Measurements from ENCODE around the gene KYAT1. TPM values are rescaled to one million over a fixed set of nuclear protein-coding genes. Genes with fewer than 3 reads are reported as not detected.

The KYAT1 gene
- total and polyA plus RNA-seq, 2 of the 13 experiments (the other 11 are each of a cell fraction or from before 2014, with no cell fraction given): 9.2 to 46.5 TPM

DNA sequence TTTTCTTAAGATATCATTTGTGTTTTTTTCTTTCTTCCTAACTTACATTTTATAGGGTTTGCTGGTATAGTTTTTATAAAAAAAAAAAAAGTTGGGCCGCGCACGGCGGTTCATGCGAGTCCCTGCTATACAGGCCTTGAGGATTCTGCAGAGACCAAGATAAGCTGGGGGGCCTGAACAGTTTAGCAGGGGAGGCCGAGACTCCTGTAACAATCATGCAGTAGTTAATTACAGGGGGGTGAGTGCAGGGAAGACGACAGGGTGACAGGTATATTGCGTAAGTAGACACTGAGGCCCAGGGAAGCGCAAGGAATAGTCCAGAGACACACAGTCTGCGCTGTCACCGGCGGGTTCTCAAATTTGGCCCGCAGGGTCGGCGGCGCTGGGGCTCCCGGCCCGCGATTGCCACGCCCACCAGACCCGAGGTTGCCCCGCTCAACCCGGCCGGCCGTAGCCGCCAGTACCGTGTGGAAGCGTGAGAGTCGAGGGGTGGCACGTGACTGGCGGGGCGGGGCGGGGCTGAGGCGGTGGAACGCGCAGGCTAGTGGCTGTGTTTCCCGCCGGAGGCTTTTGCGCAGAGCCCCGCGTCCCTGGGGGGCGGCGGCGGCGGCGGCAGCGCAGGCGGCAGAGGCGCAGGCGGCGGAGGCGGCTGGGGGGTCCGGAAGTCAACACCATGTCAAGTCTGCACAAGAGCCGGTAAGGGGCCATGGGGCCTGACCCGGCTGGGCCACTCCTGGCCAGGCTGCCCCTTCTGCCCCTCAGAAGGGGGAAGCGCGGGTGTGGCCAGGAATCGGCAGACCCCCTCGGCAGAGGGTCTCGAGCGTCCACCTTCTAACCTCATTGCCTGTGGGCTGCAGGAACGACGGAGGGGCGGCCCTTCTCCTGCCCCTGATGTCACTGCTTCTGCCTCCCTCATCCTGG lies 94.8 kb downstream of the KYAT1 start, which contains the start of gene TBC1D13 (continued):
- TF ChIP-seq, protein P1, sequence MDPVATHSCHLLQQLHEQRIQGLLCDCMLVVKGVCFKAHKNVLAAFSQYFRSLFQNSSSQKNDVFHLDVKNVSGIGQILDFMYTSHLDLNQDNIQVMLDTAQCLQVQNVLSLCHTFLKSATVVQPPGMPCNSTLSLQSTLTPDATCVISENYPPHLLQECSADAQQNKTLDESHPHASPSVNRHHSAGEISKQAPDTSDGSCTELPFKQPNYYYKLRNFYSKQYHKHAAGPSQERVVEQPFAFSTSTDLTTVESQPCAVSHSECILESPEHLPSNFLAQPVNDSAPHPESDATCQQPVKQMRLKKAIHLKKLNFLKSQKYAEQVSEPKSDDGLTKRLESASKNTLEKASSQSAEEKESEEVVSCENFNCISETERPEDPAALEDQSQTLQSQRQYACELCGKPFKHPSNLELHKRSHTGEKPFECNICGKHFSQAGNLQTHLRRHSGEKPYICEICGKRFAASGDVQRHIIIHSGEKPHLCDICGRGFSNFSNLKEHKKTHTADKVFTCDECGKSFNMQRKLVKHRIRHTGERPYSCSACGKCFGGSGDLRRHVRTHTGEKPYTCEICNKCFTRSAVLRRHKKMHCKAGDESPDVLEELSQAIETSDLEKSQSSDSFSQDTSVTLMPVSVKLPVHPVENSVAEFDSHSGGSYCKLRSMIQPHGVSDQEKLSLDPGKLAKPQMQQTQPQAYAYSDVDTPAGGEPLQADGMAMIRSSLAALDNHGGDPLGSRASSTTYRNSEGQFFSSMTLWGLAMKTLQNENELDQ (CRISPR knock-in tag; IDR thresholded peaks at IDR 0.05; ENCODE audit: borderline replicate concordance): no peak
- TF ChIP-seq GPN1 (CRISPR knock-in tag; IDR thresholded peaks at IDR 0.05; ENCODE audit: borderline replicate concordance): no peak
- TF ChIP-seq, protein P2, sequence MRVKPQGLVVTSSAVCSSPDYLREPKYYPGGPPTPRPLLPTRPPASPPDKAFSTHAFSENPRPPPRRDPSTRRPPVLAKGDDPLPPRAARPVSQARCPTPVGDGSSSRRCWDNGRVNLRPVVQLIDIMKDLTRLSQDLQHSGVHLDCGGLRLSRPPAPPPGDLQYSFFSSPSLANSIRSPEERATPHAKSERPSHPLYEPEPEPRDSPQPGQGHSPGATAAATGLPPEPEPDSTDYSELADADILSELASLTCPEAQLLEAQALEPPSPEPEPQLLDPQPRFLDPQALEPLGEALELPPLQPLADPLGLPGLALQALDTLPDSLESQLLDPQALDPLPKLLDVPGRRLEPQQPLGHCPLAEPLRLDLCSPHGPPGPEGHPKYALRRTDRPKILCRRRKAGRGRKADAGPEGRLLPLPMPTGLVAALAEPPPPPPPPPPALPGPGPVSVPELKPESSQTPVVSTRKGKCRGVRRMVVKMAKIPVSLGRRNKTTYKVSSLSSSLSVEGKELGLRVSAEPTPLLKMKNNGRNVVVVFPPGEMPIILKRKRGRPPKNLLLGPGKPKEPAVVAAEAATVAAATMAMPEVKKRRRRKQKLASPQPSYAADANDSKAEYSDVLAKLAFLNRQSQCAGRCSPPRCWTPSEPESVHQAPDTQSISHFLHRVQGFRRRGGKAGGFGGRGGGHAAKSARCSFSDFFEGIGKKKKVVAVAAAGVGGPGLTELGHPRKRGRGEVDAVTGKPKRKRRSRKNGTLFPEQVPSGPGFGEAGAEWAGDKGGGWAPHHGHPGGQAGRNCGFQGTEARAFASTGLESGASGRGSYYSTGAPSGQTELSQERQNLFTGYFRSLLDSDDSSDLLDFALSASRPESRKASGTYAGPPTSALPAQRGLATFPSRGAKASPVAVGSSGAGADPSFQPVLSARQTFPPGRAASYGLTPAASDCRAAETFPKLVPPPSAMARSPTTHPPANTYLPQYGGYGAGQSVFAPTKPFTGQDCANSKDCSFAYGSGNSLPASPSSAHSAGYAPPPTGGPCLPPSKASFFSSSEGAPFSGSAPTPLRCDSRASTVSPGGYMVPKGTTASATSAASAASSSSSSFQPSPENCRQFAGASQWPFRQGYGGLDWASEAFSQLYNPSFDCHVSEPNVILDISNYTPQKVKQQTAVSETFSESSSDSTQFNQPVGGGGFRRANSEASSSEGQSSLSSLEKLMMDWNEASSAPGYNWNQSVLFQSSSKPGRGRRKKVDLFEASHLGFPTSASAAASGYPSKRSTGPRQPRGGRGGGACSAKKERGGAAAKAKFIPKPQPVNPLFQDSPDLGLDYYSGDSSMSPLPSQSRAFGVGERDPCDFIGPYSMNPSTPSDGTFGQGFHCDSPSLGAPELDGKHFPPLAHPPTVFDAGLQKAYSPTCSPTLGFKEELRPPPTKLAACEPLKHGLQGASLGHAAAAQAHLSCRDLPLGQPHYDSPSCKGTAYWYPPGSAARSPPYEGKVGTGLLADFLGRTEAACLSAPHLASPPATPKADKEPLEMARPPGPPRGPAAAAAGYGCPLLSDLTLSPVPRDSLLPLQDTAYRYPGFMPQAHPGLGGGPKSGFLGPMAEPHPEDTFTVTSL (CRISPR knock-in tag; IDR thresholded peaks at IDR 0.05; ENCODE audit: borderline replicate concordance): peak; percentile 61; the same call in 1 of the 2 replicates
- TF ChIP-seq ZNF235 (CRISPR knock-in tag; IDR thresholded peaks at IDR 0.05; ENCODE audit: borderline replicate concordance): 0 out of 2 replicates have a peak, but pooled peaks have one; percentile 38
- TF ChIP-seq ZNF777 (CRISPR knock-in tag; IDR thresholded peaks at IDR 0.05): peak; percentile 78
- TF ChIP-seq, protein P3, sequence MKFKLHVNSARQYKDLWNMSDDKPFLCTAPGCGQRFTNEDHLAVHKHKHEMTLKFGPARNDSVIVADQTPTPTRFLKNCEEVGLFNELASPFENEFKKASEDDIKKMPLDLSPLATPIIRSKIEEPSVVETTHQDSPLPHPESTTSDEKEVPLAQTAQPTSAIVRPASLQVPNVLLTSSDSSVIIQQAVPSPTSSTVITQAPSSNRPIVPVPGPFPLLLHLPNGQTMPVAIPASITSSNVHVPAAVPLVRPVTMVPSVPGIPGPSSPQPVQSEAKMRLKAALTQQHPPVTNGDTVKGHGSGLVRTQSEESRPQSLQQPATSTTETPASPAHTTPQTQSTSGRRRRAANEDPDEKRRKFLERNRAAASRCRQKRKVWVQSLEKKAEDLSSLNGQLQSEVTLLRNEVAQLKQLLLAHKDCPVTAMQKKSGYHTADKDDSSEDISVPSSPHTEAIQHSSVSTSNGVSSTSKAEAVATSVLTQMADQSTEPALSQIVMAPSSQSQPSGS (CRISPR knock-in tag; IDR thresholded peaks at IDR 0.05): peak; percentile 64
- TF ChIP-seq EZH2 (conservative IDR thresholded peaks at IDR 0.05; ENCODE audit: low read depth, low read length): no peak
- TF ChIP-seq, protein P4, sequence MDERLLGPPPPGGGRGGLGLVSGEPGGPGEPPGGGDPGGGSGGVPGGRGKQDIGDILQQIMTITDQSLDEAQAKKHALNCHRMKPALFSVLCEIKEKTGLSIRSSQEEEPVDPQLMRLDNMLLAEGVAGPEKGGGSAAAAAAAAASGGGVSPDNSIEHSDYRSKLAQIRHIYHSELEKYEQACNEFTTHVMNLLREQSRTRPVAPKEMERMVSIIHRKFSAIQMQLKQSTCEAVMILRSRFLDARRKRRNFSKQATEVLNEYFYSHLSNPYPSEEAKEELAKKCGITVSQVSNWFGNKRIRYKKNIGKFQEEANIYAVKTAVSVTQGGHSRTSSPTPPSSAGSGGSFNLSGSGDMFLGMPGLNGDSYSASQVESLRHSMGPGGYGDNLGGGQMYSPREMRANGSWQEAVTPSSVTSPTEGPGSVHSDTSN (CRISPR knock-in tag; IDR thresholded peaks at IDR 0.05): no peak
- no peak for TF ChIP-seq PAWR (CRISPR knock-in tag; IDR thresholded peaks at IDR 0.05; ENCODE audit: borderline replicate concordance)
- TF ChIP-seq, protein P5, sequence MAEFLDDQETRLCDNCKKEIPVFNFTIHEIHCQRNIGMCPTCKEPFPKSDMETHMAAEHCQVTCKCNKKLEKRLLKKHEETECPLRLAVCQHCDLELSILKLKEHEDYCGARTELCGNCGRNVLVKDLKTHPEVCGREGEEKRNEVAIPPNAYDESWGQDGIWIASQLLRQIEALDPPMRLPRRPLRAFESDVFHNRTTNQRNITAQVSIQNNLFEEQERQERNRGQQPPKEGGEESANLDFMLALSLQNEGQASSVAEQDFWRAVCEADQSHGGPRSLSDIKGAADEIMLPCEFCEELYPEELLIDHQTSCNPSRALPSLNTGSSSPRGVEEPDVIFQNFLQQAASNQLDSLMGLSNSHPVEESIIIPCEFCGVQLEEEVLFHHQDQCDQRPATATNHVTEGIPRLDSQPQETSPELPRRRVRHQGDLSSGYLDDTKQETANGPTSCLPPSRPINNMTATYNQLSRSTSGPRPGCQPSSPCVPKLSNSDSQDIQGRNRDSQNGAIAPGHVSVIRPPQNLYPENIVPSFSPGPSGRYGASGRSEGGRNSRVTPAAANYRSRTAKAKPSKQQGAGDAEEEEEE (CRISPR knock-in tag; IDR thresholded peaks at IDR 0.05; ENCODE audit: borderline replicate concordance): no peak
- TF ChIP-seq, protein P6, sequence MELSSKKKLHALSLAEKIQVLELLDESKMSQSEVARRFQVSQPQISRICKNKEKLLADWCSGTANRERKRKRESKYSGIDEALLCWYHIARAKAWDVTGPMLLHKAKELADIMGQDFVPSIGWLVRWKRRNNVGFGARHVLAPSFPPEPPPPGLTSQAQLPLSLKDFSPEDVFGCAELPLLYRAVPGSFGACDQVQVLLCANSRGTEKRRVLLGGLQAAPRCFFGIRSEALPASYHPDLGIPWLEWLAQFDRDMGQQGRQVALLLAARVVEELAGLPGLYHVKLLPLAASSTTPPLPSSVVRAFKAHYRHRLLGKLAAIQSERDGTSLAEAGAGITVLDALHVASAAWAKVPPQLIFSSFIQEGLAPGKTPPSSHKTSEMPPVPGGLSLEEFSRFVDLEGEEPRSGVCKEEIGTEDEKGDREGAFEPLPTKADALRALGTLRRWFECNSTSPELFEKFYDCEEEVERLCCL (CRISPR knock-in tag; IDR thresholded peaks at IDR 0.05; ENCODE audit: borderline replicate concordance): no peak
- TF ChIP-seq ZNF350 (CRISPR knock-in tag; IDR thresholded peaks at IDR 0.05; ENCODE audit: borderline replicate concordance, low read depth): peak; percentile 94
